ENCODE results near the gene UBE2J2.

GRCh38 chr1:1302951-1303509 lies 29.4 kb upstream of the UBE2J2 start:
- TF ChIP-seq CTCF (IDR thresholded peaks at IDR 0.05 in 8 of 11, conservative IDR thresholded peaks at IDR 0.05 in 3 of 11): no peak
- TF ChIP-seq POLR2A (IDR thresholded peaks at IDR 0.05): no peak

Data from spleen (tissue), 7 donors.